ENCODE measurements around the gene C10orf105. TPM values are rescaled to one million over a fixed set of nuclear protein-coding genes. Genes with fewer than 3 reads are reported as not detected.

The C10orf105 gene
- total RNA-seq, 2 donors from 2014 or later, result 0.13 to 0.33 TPM

- H3K4me3 ChIP-seq (ENCODE audit: low read length), result no peak overlapping the region
- Mint-ChIP-seq H3K9me3 (no peaks in the 10 kb centered on the region), H3K4me1 (no peaks in the 10 kb centered on the region), H3K27me3 (ENCODE audit: insufficient read depth) (peaks cover 2% of the 10 kb centered on the region), H3K27ac (no peak overlapping the region), H3K4me3 (no peak overlapping the region), H3K36me3 (ENCODE audit: low read depth) (no peaks in the 10 kb centered on the region)
- no peaks in the 10 kb centered on the region for H3K27me3 ChIP-seq (ENCODE audit: control insufficient read depth, insufficient read depth, low read length, poor library complexity, severe bottlenecking)
- H3K9ac ChIP-seq (ENCODE audit: extremely low read depth, low read length, poor library complexity, severe bottlenecking), result no peak overlapping the region
- DNase-seq, result peak; percentile 73
- H3K4me1 ChIP-seq (ENCODE audit: control insufficient read depth, insufficient read depth, low read length), result peaks cover 4% of the 10 kb centered on the region
- H3K36me3 ChIP-seq (ENCODE audit: control insufficient read depth, insufficient read depth, low read length), result no peaks in the 10 kb centered on the region
- no peak overlapping the region for H3K27ac ChIP-seq (ENCODE audit: low read depth, low read length)
- WGBS, 2 experiments (ENCODE audit: insufficient coverage in 1 of 2, insufficient read length in 1 of 2), result 94 to 95% methylated on average over 6 to 16 of the region's 16 CpGs
- no peak for TF ChIP-seq CTCF (conservative IDR thresholded peaks at IDR 0.05)
- H3K9me3 ChIP-seq (ENCODE audit: control insufficient read depth, low read length), result no peaks in the 10 kb centered on the region
Observed at GRCh38 chr10:71735709-71736569, 16.4 kb upstream of the C10orf105 start.

- Histone ChIP-seq H3K36me3 (ENCODE audit: control insufficient read depth, insufficient read depth, low read length) (no peaks in the 10 kb centered on the region), H3K9me3 (ENCODE audit: control insufficient read depth, low read length) (no peaks in the 10 kb centered on the region), H3K4me1 (ENCODE audit: control insufficient read depth, insufficient read depth, low read length) (peaks cover 4% of the 10 kb centered on the region), H3K9ac (ENCODE audit: extremely low read depth, low read length, poor library complexity, severe bottlenecking) (no peak overlapping the region), H3K27ac (ENCODE audit: low read depth, low read length) (no peak overlapping the region), H3K4me3 (ENCODE audit: low read length) (no peak overlapping the region), H3K27me3 (ENCODE audit: control insufficient read depth, insufficient read depth, low read length, poor library complexity, severe bottlenecking) (no peaks in the 10 kb centered on the region)
- TF ChIP-seq CTCF (conservative IDR thresholded peaks at IDR 0.05), result no peak
- no peak for DNase-seq
- H3K4me3 Mint-ChIP-seq, result no peak overlapping the region
- 86 to 100% methylated on average over 4 to 5 of the region's 5 CpGs for WGBS, 2 experiments (ENCODE audit: insufficient coverage in 1 of 2, insufficient read length in 1 of 2)
- H3K27ac Mint-ChIP-seq, result no peak overlapping the region
- H3K27me3 Mint-ChIP-seq (ENCODE audit: insufficient read depth), result peaks cover 2% of the 10 kb centered on the region
- H3K4me1 Mint-ChIP-seq, result no peaks in the 10 kb centered on the region
- H3K36me3 Mint-ChIP-seq (ENCODE audit: low read depth), result no peaks in the 10 kb centered on the region
- no peaks in the 10 kb centered on the region for H3K9me3 Mint-ChIP-seq
Observed at GRCh38 chr10:71734797-71735196, 15.2 kb upstream of the C10orf105 start.

- no peaks in the 10 kb centered on the region for H3K4me1 Mint-ChIP-seq
- Histone ChIP-seq H3K4me1 (ENCODE audit: control insufficient read depth, insufficient read depth, low read length) (peaks cover 4% of the 10 kb centered on the region), H3K27me3 (ENCODE audit: control insufficient read depth, insufficient read depth, low read length, poor library complexity, severe bottlenecking) (no peaks in the 10 kb centered on the region), H3K36me3 (ENCODE audit: control insufficient read depth, insufficient read depth, low read length) (no peaks in the 10 kb centered on the region), H3K9ac (ENCODE audit: extremely low read depth, low read length, poor library complexity, severe bottlenecking) (no peak overlapping the region), H3K4me3 (ENCODE audit: low read length) (no peak overlapping the region), H3K27ac (ENCODE audit: low read depth, low read length) (no peak overlapping the region), H3K9me3 (ENCODE audit: control insufficient read depth, low read length) (no peaks in the 10 kb centered on the region)
- no peak overlapping the region for H3K27ac Mint-ChIP-seq
- no peaks in the 10 kb centered on the region for H3K27me3 Mint-ChIP-seq (ENCODE audit: insufficient read depth)
- H3K4me3 Mint-ChIP-seq, result no peak overlapping the region
- H3K9me3 Mint-ChIP-seq, result no peaks in the 10 kb centered on the region
- no peaks in the 10 kb centered on the region for H3K36me3 Mint-ChIP-seq (ENCODE audit: low read depth)
- TF ChIP-seq CTCF (conservative IDR thresholded peaks at IDR 0.05), result no peak
- no peak for DNase-seq
- 93 to 95% methylated on average over 11 to 12 of the region's 12 CpGs for WGBS, 2 experiments (ENCODE audit: insufficient coverage in 1 of 2, insufficient read length in 1 of 2)
Observed at GRCh38 chr10:71731791-71732190, 12.2 kb upstream of the C10orf105 start.
